Caco-2 (cell line): ENCODE data around the gene FSD1. TPM values are rescaled to one million over a fixed set of nuclear protein-coding genes. Genes with fewer than 3 reads are reported as not detected.

Experiments
- BruUV-seq: library from RNA; stranded (reverse); fragments of 400-500 nt; replicated peaks from 2 replicates; lab custom pipeline; 2021; lab: Mats Ljungman, UMichigan
- CTCF ChIA-PET: fragments of 300-600 bp; sonication (Branson Sonifier 250); formaldehyde crosslinking; loops from one replicate; lab custom pipeline; 2022; ENCODE audit warnings: antibody characterized with exemption; lab: Charles Lee
- POLR2A ChIA-PET: fragments of 300-600 bp; sonication (Branson Sonifier 250); formaldehyde crosslinking; loops from one replicate; lab custom pipeline; 2022; ENCODE audit warnings: antibody characterized with exemption; lab: Charles Lee
- DNase-seq, 2 experiments: peaks; one replicate each; pipeline versions ENCODE4 v3.0.0 to v3.0.0-alpha.2; 2020 to 2022
- H3K27me3 ChIP-seq: replicated peaks from 2 replicates; pipeline ENCODE4 v1.6.0; 2011; ENCODE audit warnings: low read length; ENCODE audit not compliant: control insufficient read depth, insufficient read depth
- H3K36me3 ChIP-seq: 2 replicates; pipeline ENCODE4 v1.5.1; 2011; ENCODE audit warnings: low read length; ENCODE audit not compliant: control insufficient read depth, insufficient read depth
- H3K4me1 ChIP-seq: fragments of 250-450 bp; sonication (Bioruptor Pico); 2 replicates; pipeline ENCODE4 v1.5.1; 2020; ENCODE audit warnings: mild to moderate bottlenecking
- H3K4me3 ChIP-seq: 2 replicates; pipeline ENCODE4 v1.5.1; 2011; ENCODE audit warnings: low read depth, mild to moderate bottlenecking, control low read depth, low read length
- H3K9me3 ChIP-seq: fragments of 250-450 bp; sonication (Bioruptor Pico); 2 replicates; pipeline ENCODE4 v1.5.1; 2020; ENCODE audit warnings: mild to moderate bottlenecking, moderate library complexity
- H3K27ac Mint-ChIP-seq: one replicate; pipeline ENCODE4 v1.8.0; 2022; ENCODE audit warnings: mixed read lengths; ENCODE audit not compliant: unreplicated experiment
- H3K27me3 Mint-ChIP-seq: one replicate; pipeline ENCODE4 v1.8.0; 2022; ENCODE audit warnings: mixed read lengths; ENCODE audit not compliant: insufficient read depth, unreplicated experiment
- H3K36me3 Mint-ChIP-seq: one replicate; pipeline ENCODE4 v1.8.0; 2022; ENCODE audit warnings: mild to moderate bottlenecking, mixed read lengths; ENCODE audit not compliant: insufficient read depth, unreplicated experiment
- H3K4me1 Mint-ChIP-seq: one replicate; pipeline ENCODE4 v1.8.0; 2022; ENCODE audit warnings: low read depth, mixed read lengths; ENCODE audit not compliant: unreplicated experiment
- H3K4me3 Mint-ChIP-seq: one replicate; pipeline ENCODE4 v1.8.0; 2022; ENCODE audit warnings: mild to moderate bottlenecking, moderate library complexity, mixed read lengths; ENCODE audit not compliant: unreplicated experiment
- H3K9me3 Mint-ChIP-seq: one replicate; pipeline ENCODE4 v1.8.0; 2022; ENCODE audit warnings: mixed read lengths; ENCODE audit not compliant: unreplicated experiment
- intact Hi-C: fragments of 100-400 bp; cut with micrococcal nuclease; formaldehyde crosslinking; loops from one replicate; pipeline ENCODE4 v1.10.0; 2022; ENCODE audit not compliant: unreplicated experiment
- total RNA-seq: library from RNA; stranded (reverse); gene quantifications from 2 replicates; pipeline ENCODE4 v1.2.3, GENCODE V29; 2022
- TF ChIP-seq, protein P1 (sequence below), 2 experiments: fragments of 200-600 bp in 1 of 2; IDR thresholded peaks; 1 replicate in 1 of 2; 2 replicates in 1 of 2; pipeline versions ENCODE4 v1.5.1 to v1.8.0; 2011 to 2022; ENCODE audit warnings: antibody characterized with exemption in 1 of 2, control low read depth in 1 of 2, inconsistent platforms in 1 of 2, low read depth in 1 of 2, low read length in 1 of 2, mild to moderate bottlenecking in 1 of 2, moderate library complexity in 1 of 2; ENCODE audit not compliant: insufficient read depth in 1 of 2, severe bottlenecking in 1 of 2, unreplicated experiment in 1 of 2

The FSD1 gene
- total RNA-seq, 1 experiment from 2014 or later, result 9.0 TPM

DNA sequence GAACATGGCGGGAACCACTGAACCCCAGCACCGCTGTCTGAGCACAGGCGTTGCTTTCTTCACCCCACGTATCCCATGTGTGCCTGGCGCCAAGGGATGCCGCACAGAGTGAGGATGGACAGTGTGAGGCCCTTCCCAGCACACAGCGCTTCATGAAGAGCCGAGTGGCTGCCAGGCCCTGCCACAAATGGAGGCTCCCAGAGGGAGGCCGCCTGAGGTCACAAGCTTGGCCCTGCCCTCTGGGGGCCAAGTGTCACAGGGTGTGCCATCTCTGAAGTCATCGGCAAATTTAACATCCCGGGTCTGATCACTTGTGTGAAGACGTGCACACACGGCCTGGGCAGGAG, 63.4 kb downstream of the FSD1 start:
- Mint-ChIP-seq H3K4me1 (no peaks in the 10 kb centered on the region), H3K9me3 (no peaks in the 10 kb centered on the region), H3K4me3 (no peak overlapping the region), H3K36me3 (peaks cover 83% of the 10 kb centered on the region), H3K27me3 (no peaks in the 10 kb centered on the region), H3K27ac (peak overlapping the region; percentile 66)
- peaks cover 2% of the 10 kb centered on the region for H3K36me3 ChIP-seq
- ChIA-PET POLR2A (no interaction called here), CTCF (no interaction called here)
- DNase-seq, result no peak
- TF ChIP-seq, protein P1, sequence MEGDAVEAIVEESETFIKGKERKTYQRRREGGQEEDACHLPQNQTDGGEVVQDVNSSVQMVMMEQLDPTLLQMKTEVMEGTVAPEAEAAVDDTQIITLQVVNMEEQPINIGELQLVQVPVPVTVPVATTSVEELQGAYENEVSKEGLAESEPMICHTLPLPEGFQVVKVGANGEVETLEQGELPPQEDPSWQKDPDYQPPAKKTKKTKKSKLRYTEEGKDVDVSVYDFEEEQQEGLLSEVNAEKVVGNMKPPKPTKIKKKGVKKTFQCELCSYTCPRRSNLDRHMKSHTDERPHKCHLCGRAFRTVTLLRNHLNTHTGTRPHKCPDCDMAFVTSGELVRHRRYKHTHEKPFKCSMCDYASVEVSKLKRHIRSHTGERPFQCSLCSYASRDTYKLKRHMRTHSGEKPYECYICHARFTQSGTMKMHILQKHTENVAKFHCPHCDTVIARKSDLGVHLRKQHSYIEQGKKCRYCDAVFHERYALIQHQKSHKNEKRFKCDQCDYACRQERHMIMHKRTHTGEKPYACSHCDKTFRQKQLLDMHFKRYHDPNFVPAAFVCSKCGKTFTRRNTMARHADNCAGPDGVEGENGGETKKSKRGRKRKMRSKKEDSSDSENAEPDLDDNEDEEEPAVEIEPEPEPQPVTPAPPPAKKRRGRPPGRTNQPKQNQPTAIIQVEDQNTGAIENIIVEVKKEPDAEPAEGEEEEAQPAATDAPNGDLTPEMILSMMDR (IDR thresholded peaks at IDR 0.05; ENCODE audit: insufficient read depth in 1 of 2, low read depth in 1 of 2, low read length in 1 of 2, severe bottlenecking in 1 of 2, unreplicated experiment in 1 of 2), result no peak
- H3K27me3 ChIP-seq, result no peaks in the 10 kb centered on the region
- no peaks in the 10 kb centered on the region for H3K9me3 ChIP-seq
- H3K4me3 ChIP-seq, result no peak overlapping the region
- intact Hi-C loops, result no loop called here
- no TSS peak for BruUV-seq
- no peaks in the 10 kb centered on the region for H3K4me1 ChIP-seq

GRCh38 chr19:4368128-4368820, 63.9 kb downstream of the FSD1 start:
- TF ChIP-seq, protein P1 (IDR thresholded peaks at IDR 0.05; ENCODE audit: insufficient read depth in 1 of 2, low read depth in 1 of 2, low read length in 1 of 2, severe bottlenecking in 1 of 2, unreplicated experiment in 1 of 2), result no peak
- no peaks in the 10 kb centered on the region for H3K27me3 Mint-ChIP-seq
- no peak overlapping the region for H3K27ac Mint-ChIP-seq
- no peak for DNase-seq
- Histone ChIP-seq H3K9me3 (no peaks in the 10 kb centered on the region), H3K4me1 (no peaks in the 10 kb centered on the region), H3K27me3 (no peaks in the 10 kb centered on the region), H3K36me3 (peaks cover 2% of the 10 kb centered on the region), H3K4me3 (no peak overlapping the region)
- H3K9me3 Mint-ChIP-seq, result no peaks in the 10 kb centered on the region
- no peaks in the 10 kb centered on the region for H3K4me1 Mint-ChIP-seq
- no peak overlapping the region for H3K4me3 Mint-ChIP-seq
- BruUV-seq, result no TSS peak
- CTCF ChIA-PET, result no interaction called here
- POLR2A ChIA-PET, result no interaction called here
- intact Hi-C loops, result no loop called here
- H3K36me3 Mint-ChIP-seq, result peaks cover 84% of the 10 kb centered on the region

DNA sequence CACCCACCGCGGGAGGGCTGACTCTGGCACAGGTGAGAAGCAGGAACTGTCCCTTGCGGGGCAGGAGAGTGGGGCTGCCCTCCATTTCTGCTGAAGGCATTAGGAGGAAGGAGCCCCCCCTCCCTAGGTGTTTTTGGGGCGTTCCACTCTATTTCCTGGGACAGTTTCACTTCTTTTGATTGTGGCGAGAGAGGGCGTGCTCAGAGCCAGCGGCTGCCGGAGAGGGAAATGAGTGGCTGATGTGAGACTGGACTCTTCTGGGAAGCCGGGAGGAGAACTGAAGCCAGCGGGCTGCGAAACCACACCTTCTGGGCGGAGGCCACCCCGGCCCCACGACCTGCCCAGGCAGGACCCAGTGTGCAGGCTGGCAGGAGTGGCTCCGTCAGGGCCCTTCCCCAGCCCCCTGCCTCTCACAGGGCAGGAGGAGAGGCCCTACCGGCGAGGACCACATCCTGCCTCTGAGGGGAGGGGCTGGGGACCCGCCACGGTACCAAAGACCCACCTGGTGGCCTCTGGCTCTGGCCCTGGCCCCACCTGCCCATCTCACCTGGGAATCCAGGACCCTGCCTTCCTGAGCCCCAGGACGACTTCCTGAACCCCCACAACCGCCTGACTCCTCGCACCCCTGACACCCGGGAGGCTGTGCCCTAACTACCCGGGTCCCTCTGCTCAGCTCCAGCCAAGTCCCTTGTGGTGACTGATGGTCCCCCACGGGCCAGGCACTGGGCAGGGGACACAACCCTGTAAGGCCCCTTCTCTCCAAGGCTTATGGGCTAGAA, 64.9 kb downstream of the FSD1 start:
- H3K36me3 Mint-ChIP-seq, result peaks cover 81% of the 10 kb centered on the region
- H3K4me3 Mint-ChIP-seq, result no peak overlapping the region
- H3K9me3 Mint-ChIP-seq, result no peaks in the 10 kb centered on the region
- no peaks in the 10 kb centered on the region for H3K4me1 Mint-ChIP-seq
- Histone ChIP-seq H3K4me1 (peaks cover 9% of the 10 kb centered on the region), H3K9me3 (no peaks in the 10 kb centered on the region), H3K4me3 (no peak overlapping the region), H3K27me3 (no peaks in the 10 kb centered on the region), H3K36me3 (peaks cover 2% of the 10 kb centered on the region)
- intact Hi-C loops, result no loop called here
- ChIA-PET CTCF (interaction anchor here (0.9 to 1.1 kb wide), 2 partner anchors 20 to 21 kb away, joined by 3 to 7 read pairs; no protein-coding TSS in a partner anchor), POLR2A (no interaction called here)
- no peak for DNase-seq
- TF ChIP-seq, protein P1 (IDR thresholded peaks at IDR 0.05; ENCODE audit: insufficient read depth in 1 of 2, low read depth in 1 of 2, low read length in 1 of 2, severe bottlenecking in 1 of 2, unreplicated experiment in 1 of 2), result no peak
- no TSS peak for BruUV-seq
- peak overlapping the region; percentile 71 for H3K27ac Mint-ChIP-seq
- H3K27me3 Mint-ChIP-seq, result no peaks in the 10 kb centered on the region
